Ramos (cell line): ENCODE measurements around the gene SERPINB10.

ENCODE experiments used
- in situ Hi-C: fragments of 300-500 bp; cut with MboI; formaldehyde crosslinking; loops from one replicate; pipeline ENCODE4 v1.14.3; 2022; ENCODE audit warnings: low sequenced_read_pairs; ENCODE audit not compliant: unreplicated experiment

SERPINB10 gene

GRCh38 chr18:63907664-63908063 lies at the start of gene SERPINB10:
SERPINB10 (plus strand) TSS chr18:63907958; CDS start chr18:63915511, 7,553 bp downstream.
- in situ Hi-C loops: no loop called here

GRCh38 chr18:63858456-63858855 lies 49.3 kb upstream of the SERPINB10 start:
- in situ Hi-C loops: no loop called here

- in situ Hi-C loops: no loop called here
Measured at GRCh38 chr18:63859781-63860475, 47.8 kb upstream of the SERPINB10 start.

GRCh38 chr18:63860531-63860930 lies 47.2 kb upstream of the SERPINB10 start:
- in situ Hi-C loops: no loop called here

GRCh38 chr18:63867368-63868125 lies 40.2 kb upstream of the SERPINB10 start:
- in situ Hi-C loops: no loop called here

GRCh38 chr18:63868546-63868945 lies 39.2 kb upstream of the SERPINB10 start:
- in situ Hi-C loops: no loop called here

GRCh38 chr18:63869374-63869773 lies 38.4 kb upstream of the SERPINB10 start:
- in situ Hi-C loops: no loop called here

- in situ Hi-C loops: no loop called here
Measured at GRCh38 chr18:63869851-63870250, 37.9 kb upstream of the SERPINB10 start.

GRCh38 chr18:63871836-63872235 lies 35.9 kb upstream of the SERPINB10 start:
- in situ Hi-C loops: no loop called here

GRCh38 chr18:63872586-63872985 lies 35.2 kb upstream of the SERPINB10 start:
- in situ Hi-C loops: no loop called here

- in situ Hi-C loops: no loop called here
Measured at GRCh38 chr18:63878343-63878742, 29.4 kb upstream of the SERPINB10 start.

- in situ Hi-C loops: no loop called here
Measured at GRCh38 chr18:63878925-63879324, 28.8 kb upstream of the SERPINB10 start.

GRCh38 chr18:63879709-63880108 lies 28.0 kb upstream of the SERPINB10 start:
- in situ Hi-C loops: no loop called here

- in situ Hi-C loops: no loop called here
Measured at GRCh38 chr18:63881851-63882250, 25.9 kb upstream of the SERPINB10 start.

- in situ Hi-C loops: no loop called here
Measured at GRCh38 chr18:63882333-63883141, 25.2 kb upstream of the SERPINB10 start.

GRCh38 chr18:63883617-63884016 lies 24.1 kb upstream of the SERPINB10 start:
- in situ Hi-C loops: no loop called here

- in situ Hi-C loops: no loop called here
Measured at GRCh38 chr18:63887424-63887823, 20.3 kb upstream of the SERPINB10 start, which contains the start of gene SERPINB2. SERPINB2 (plus strand) TSS chr18:63887705; CDS start chr18:63891445, 3,740 bp downstream.

- in situ Hi-C loops: no loop called here
Measured at GRCh38 chr18:63888470-63889190, 19.1 kb upstream of the SERPINB10 start.

- in situ Hi-C loops: no loop called here
Measured at GRCh38 chr18:63889626-63890025, 18.1 kb upstream of the SERPINB10 start.
